NCI-H774 (cell line): ENCODE measurements around the gene ISL1.
A peak's percentile ranks its signal among the peaks of the same experiment; 100 is the strongest.

Experiments
- DNase-seq: peaks from one replicate; lab custom pipeline; 2025; lab: John Stamatoyannopoulos, UW

The ISL1 gene

GRCh38 chr5:51383131-51384121 lies at the start of gene ISL1:
Gene ISL1, plus strand, starts transcription at chr5:51383448. Its CDS starts 224 bp downstream, at chr5:51383672.
- peak; percentile 94 for DNase-seq

GRCh38 chr5:51336878-51337277 lies 46.4 kb upstream of the ISL1 start:
- no peak for DNase-seq

DNA sequence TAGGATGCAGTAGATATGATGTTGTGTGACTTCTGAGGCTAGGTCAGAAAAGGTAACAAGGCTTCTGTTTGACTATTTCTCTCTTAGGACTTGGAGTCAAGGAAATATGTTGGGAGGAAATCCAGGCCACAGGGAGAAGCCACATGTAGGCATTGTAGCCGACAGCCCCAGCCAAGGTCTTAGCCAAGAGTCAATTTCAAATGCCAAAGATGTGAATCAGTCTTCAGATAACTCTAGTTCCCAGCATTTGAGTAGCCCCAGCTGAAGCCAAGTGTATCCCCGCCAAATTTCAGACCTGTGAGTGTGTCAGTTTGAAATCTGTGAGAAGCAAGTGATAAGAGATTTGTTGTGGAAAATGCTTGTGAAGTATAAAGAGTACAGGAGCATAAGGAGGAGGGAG lies 38.1 kb upstream of the ISL1 start:
- DNase-seq, result no peak

DNA sequence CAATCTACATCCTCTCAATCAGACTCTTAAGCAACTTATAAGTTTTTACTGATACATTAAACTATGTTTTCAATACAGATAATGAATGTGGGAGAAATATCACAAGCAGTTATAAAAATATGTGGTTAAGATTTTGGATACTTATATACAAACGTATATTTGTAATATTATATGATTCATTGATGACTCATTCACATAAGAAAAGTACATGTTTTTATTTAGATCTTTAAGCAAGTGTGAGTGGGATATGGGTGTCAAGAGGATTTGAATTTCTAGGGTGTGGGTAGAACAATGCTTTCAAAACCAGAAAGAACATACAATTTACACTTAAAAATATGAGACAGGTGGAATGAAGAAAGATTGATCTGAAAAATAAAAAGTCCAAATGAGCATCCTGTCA lies 36.1 kb upstream of the ISL1 start:
- no peak for DNase-seq

DNA sequence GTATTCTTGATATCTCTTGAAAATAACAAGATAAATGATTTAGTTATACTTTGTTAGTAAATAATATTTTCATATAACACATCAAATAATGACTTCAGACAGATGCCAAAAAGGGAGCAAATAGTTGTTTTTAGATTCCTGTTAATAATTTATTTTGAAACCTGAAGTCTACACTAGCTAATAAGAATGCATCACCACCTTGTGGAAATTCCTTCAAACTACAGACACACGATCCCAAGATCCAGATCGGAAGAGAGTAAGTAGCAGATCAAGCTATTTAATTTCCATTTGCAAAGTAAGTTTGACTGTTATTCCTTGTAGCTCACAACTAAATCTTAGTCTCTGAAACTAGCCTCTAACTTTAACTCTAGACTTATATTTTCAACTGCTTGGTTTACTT lies 35.5 kb upstream of the ISL1 start:
- DNase-seq, result no peak

- no peak for DNase-seq
These were observed 12.2 kb upstream of the ISL1 start for GRCh38 chr5:51371052-51371451.

- DNase-seq, result peak; percentile 24
These were observed 9.2 kb upstream of the ISL1 start for GRCh38 chr5:51373880-51374523.

- no peak for DNase-seq
These were observed 8.2 kb upstream of the ISL1 start for GRCh38 chr5:51375084-51375483.

DNA sequence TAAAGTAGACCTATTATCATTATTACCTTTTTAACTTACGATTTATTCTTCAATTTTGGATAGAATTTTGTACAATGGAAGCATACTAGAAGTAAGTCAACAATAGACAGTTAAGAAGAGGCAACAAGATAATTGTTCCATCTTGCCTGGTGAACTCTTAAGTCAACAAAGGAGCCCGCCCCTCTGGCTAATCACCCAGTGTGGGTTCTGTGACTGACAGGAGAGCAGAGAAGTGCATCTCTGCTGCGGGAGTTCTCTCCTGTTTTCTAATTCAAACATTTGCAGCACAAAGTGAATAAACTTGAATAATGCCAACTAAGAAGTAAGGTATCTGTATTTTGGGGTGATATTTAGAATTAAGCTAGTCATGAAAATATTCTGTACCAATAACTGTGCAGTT lies 6.7 kb upstream of the ISL1 start:
- no peak for DNase-seq

GRCh38 chr5:51377151-51378060 lies 5.8 kb upstream of the ISL1 start:
- DNase-seq, result no peak

- no peak for DNase-seq
These were observed 5.2 kb upstream of the ISL1 start for GRCh38 chr5:51378061-51378409.

GRCh38 chr5:51378448-51379330 lies 4.6 kb upstream of the ISL1 start:
- DNase-seq, result no peak

GRCh38 chr5:51379331-51379700 lies 3.9 kb upstream of the ISL1 start:
- no peak for DNase-seq

- DNase-seq, result peak; percentile 59
These were observed 2.5 kb upstream of the ISL1 start for GRCh38 chr5:51380603-51381207.

- no peak for DNase-seq
These were observed 1.3 kb upstream of the ISL1 start for GRCh38 chr5:51381761-51382474.

DNA sequence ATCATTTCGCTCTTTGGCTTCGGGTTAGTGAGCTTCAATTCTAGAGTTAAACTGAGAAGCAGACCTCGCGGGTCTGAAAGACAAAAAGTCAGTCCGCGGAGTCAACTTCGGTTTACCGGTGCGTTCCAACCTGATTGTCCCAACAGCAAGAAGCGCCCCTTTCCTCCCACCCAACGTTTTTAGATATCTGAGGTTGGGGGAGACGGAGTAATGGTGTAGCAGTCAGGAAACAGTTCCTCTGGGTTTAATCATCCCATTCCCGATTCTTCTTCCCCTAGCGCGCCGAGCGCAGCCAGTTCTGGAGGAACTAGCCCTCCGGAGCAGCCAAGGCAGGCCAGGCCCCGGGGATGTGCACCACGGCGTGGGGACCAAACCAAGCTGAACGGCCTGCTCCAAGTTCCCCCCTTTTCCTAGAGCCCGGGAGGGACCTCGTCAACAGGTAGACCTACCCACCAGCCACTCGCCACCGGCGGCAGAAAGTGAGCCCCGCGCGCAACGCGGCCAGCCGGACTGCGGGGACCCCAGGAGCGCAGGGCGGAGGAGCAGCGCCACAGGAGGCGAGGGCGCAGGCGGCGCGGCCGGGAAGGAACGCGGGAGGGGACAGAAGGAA lies 622 bp upstream of the ISL1 start:
- no peak for DNase-seq

GRCh38 chr5:51384281-51384840 lies 1.1 kb downstream of the ISL1 start:
- DNase-seq, result no peak

- no peak for DNase-seq
These were observed 2.0 kb downstream of the ISL1 start for GRCh38 chr5:51385216-51385615.
